ENCODE data around the gene IGSF21. TPM values are rescaled to one million over a fixed set of nuclear protein-coding genes. Genes with fewer than 3 reads are reported as not detected.

Gene IGSF21
- total and polyA plus RNA-seq, 10 of the 15 experiments (the other 5 are each of a cell fraction or from before 2014, with no cell fraction given): 0.03 to 0.49 TPM; not detected in 8

DNA sequence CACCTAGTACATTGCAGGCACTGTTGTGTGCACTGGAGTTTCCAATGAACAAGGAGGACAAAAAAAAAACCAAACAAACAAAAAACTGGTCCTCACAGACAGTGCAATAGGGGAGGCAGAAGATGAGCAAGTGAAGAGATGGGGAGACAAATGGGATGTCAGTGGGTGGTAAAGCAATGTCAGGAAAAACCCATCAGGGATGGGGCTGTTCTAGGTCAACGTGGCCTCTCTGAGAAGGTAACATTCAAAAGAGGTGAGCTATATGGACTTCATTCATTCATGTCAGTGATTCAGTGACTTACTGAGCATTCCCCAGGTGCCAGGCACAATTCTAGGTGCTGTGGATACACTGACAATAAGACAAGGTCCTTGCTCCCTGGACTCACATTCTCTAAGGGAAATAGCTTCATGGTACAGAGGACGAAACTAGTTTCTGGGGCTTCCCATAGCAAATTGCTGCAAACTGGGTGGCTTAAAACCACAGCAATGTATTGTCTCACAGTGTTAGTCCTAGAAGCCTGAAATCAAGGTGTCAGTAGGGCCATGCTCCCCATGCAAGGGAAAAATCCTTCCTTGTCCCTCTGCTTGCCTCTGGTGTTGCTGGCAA, 232.7 kb downstream of the IGSF21 start:
- H3K4me2 ChIP-seq (ENCODE audit: control insufficient read depth, insufficient read depth): peak overlapping the region; percentile 44; the same call in 1 of the 2 replicates
- no peak overlapping the region for H3K4me3 ChIP-seq
- WGBS (ENCODE audit: insufficient coverage, insufficient replicate concordance, low lambda C conversion rate, missing lambda C conversion rate): 0% methylated on average over 2 of the region's 2 CpGs
- no peaks in the 10 kb centered on the region; the same call in 1 of the 3 replicates for H3K9me3 ChIP-seq (replicated peaks; ENCODE audit: control insufficient read depth, insufficient read depth, low read length)
- ATAC-seq (peak; percentile 76), DNase-seq (ENCODE audit: low read depth, low spot score) (no peak), FAIRE-seq (no peak)
- H3K27ac ChIP-seq (ENCODE audit: control insufficient read depth, insufficient read depth): peak overlapping the region; percentile 21
- intact Hi-C loops (cut with micrococcal nuclease; ENCODE audit: unreplicated experiment) (no loop called here), in situ Hi-C loops (cut with MboI) (no loop called here)
- H3K36me3 ChIP-seq (ENCODE audit: control insufficient read depth in 2 of 2, insufficient read depth in 2 of 2, low read length in 1 of 2): no peaks in the 10 kb centered on the region
- peak; percentile 32; the same call in 1 of the 2 replicates for TF ChIP-seq IKZF1 (conservative IDR thresholded peaks at IDR 0.05)
- peak; percentile 42; the same call in 1 of the 2 replicates for TF ChIP-seq RUNX3 (IDR thresholded peaks at IDR 0.05; ENCODE audit: low read length)
- 0 out of 3 replicates have a peak, but pooled peaks have one; percentile 23 for TF ChIP-seq POU2F2 (IDR thresholded peaks at IDR 0.05; ENCODE audit: borderline replicate concordance, low read depth, low read length)
- peak; percentile 73 for TF ChIP-seq ZNF24 (IDR thresholded peaks at IDR 0.05)
- no peak for TF ChIP-seq SMC3 (IDR thresholded peaks at IDR 0.05; ENCODE audit: borderline replicate concordance, low read length)
- TF ChIP-seq, protein P1, sequence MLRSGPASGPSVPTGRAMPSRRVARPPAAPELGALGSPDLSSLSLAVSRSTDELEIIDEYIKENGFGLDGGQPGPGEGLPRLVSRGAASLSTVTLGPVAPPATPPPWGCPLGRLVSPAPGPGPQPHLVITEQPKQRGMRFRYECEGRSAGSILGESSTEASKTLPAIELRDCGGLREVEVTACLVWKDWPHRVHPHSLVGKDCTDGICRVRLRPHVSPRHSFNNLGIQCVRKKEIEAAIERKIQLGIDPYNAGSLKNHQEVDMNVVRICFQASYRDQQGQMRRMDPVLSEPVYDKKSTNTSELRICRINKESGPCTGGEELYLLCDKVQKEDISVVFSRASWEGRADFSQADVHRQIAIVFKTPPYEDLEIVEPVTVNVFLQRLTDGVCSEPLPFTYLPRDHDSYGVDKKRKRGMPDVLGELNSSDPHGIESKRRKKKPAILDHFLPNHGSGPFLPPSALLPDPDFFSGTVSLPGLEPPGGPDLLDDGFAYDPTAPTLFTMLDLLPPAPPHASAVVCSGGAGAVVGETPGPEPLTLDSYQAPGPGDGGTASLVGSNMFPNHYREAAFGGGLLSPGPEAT (IDR thresholded peaks at IDR 0.05; ENCODE audit: low read depth): peak; percentile 33; the same call in 1 of the 2 replicates
- peak in 1 of 2 experiments; percentile 31; a peak in 2 of 4 replicates for TF ChIP-seq IKZF2 (IDR thresholded peaks at IDR 0.05)
- peak; percentile 58 for TF ChIP-seq POLR2AphosphoS5 (IDR thresholded peaks at IDR 0.05; ENCODE audit: low read length)
- no peak; a peak in 1 of 4 replicates for TF ChIP-seq BHLHE40 (IDR thresholded peaks at IDR 0.05; ENCODE audit: borderline replicate concordance in 1 of 2, low read depth in 2 of 2, low read length in 1 of 2)
- BruUV-seq (replicated peaks): no TSS peak
- peaks cover 27% of the 10 kb centered on the region for H3K4me1 ChIP-seq (ENCODE audit: control insufficient read depth, insufficient read depth, low read length)
- ChIA-PET CTCF (interaction anchor here (1.2 kb wide), 1 partner anchor 57 kb away, joined by 3 read pairs; no protein-coding TSS in a partner anchor), POLR2A (no interaction called here), SMC1A (ENCODE audit: uncharacterized antibody, unreplicated experiment) (no interaction called here), RAD21 (ENCODE audit: unreplicated experiment) (interaction anchor here (1.1 to 2.8 kb wide), 2 partner anchors 18 to 57 kb away, joined by 3 to 10 read pairs; no protein-coding TSS in a partner anchor)
- H2AFZ ChIP-seq (ENCODE audit: control insufficient read depth, low read depth, low read length): no peak overlapping the region
- H3K9ac ChIP-seq (ENCODE audit: control insufficient read depth, insufficient read depth, low read length): no peak overlapping the region
- H3K27me3 ChIP-seq (replicated peaks in 1 of 2; ENCODE audit: control insufficient read depth in 2 of 2, insufficient read depth in 2 of 2, low read length in 1 of 2): no peaks in the 10 kb centered on the region
- H4K20me1 ChIP-seq (ENCODE audit: control insufficient read depth, insufficient read depth): no peaks in the 10 kb centered on the region
- no peaks in the 10 kb centered on the region for H3K79me2 ChIP-seq (ENCODE audit: control insufficient read depth, insufficient read depth, low read length)

Data from GM12878 (cell line).